GM12878 (cell line): ENCODE measurements around the gene KIF6. TPM values are rescaled to one million over a fixed set of nuclear protein-coding genes. Genes with fewer than 3 reads are reported as not detected.
A peak's percentile ranks its signal among the peaks of the same experiment; 100 is the strongest.

ENCODE experiments used
- ATAC-seq: fragments of 200-7000 bp; cut with Tn5 transposase; 3 replicates; pipeline ENCODE4 v1.9.1; 2020; ENCODE audit warnings: mild to moderate bottlenecking, moderate library complexity
- BruUV-seq: library from RNA; stranded (reverse); fragments of 400-500 nt; replicated peaks from 2 replicates; lab custom pipeline; 2021; lab: Mats Ljungman, UMichigan
- CTCF ChIA-PET: fragments of 300-600 bp; sonication (Branson Sonifier 250); formaldehyde crosslinking; extraction: SDS; loops from one replicate; lab custom pipeline; 2021; ENCODE audit warnings: inconsistent platforms; lab: Yijun Ruan, JAX
- POLR2A ChIA-PET: fragments of 350-600 bp; formaldehyde crosslinking; extraction: SDS; loops from one replicate; lab custom pipeline; 2021; ENCODE audit warnings: inconsistent platforms; lab: Charles Lee
- RAD21 ChIA-PET: fragments of 300-600 bp; sonication (Branson Sonifier 250); formaldehyde crosslinking; loops from one replicate; lab custom pipeline; 2023; ENCODE audit warnings: antibody characterized with exemption; ENCODE audit not compliant: unreplicated experiment; lab: Charles Lee
- SMC1A ChIA-PET: fragments of 300-600 bp; sonication (Branson Sonifier 250); formaldehyde crosslinking; loops from one replicate; lab custom pipeline; 2023; ENCODE audit not compliant: unreplicated experiment, uncharacterized antibody; lab: Charles Lee
- DNase-seq: peaks from one replicate; pipeline ENCODE4 v3.0.0-alpha.2; 2011; ENCODE audit warnings: low read depth, low spot score
- FAIRE-seq: peaks from 3 replicates; lab custom pipeline; 2011; peaks lifted over from hg19 to GRCh38; lab: Jason Lieb, UNC
- H2AFZ ChIP-seq: 2 replicates; pipeline ENCODE4 v1.6.0; 2011; ENCODE audit warnings: low read depth, low read length, control low read depth; ENCODE audit not compliant: control insufficient read depth
- H3K27ac ChIP-seq: 2 replicates; pipeline ENCODE4 v1.5.1; 2011; ENCODE audit warnings: control low read depth; ENCODE audit not compliant: control insufficient read depth, insufficient read depth
- H3K27me3 ChIP-seq, 2 experiments: replicated peaks in 1 of 2; 2 replicates each; pipeline versions ENCODE4 v1.6.0 to v1.6.1; 2011; ENCODE audit warnings: low read length in 1 of 2; ENCODE audit not compliant: control insufficient read depth in 2 of 2, insufficient read depth in 2 of 2
- H3K36me3 ChIP-seq, 2 experiments: 2 replicates each; pipeline ENCODE4 v1.5.1; 2011; ENCODE audit warnings: low read length in 1 of 2; ENCODE audit not compliant: control insufficient read depth in 2 of 2, insufficient read depth in 2 of 2
- H3K4me1 ChIP-seq: 2 replicates; pipeline ENCODE4 v1.6.1; 2011; ENCODE audit warnings: mild to moderate bottlenecking, low read length, moderate library complexity, mixed read lengths; ENCODE audit not compliant: control insufficient read depth, insufficient read depth
- H3K4me2 ChIP-seq: 2 replicates; pipeline ENCODE4 v1.6.0; 2011; ENCODE audit warnings: control low read depth; ENCODE audit not compliant: control insufficient read depth, insufficient read depth
- H3K4me3 ChIP-seq: fragments of 200-600 bp; sonication (generic); 2 replicates; pipeline ENCODE4 v1.5.1; 2016
- H3K79me2 ChIP-seq: 2 replicates; pipeline ENCODE4 v1.6.0; 2011; ENCODE audit warnings: low read length; ENCODE audit not compliant: control insufficient read depth, insufficient read depth
- H3K9ac ChIP-seq: 2 replicates; pipeline ENCODE4 v1.8.0; 2011; ENCODE audit warnings: low read length, control low read depth, mixed read lengths; ENCODE audit not compliant: control insufficient read depth, insufficient read depth
- H3K9me3 ChIP-seq: replicated peaks from 3 replicates; pipeline ENCODE4 v1.5.1; 2011; ENCODE audit warnings: mild to moderate bottlenecking, low read length; ENCODE audit not compliant: control insufficient read depth, insufficient read depth
- H4K20me1 ChIP-seq: 2 replicates; pipeline ENCODE4 v1.6.0; 2011; ENCODE audit not compliant: control insufficient read depth, insufficient read depth
- CHD1 ChIP-seq: IDR thresholded peaks from 2 replicates; pipeline ENCODE4 v1.6.1; 2012; ENCODE audit warnings: low read depth, low read length, improper control_type of control experiment
- FOS ChIP-seq: IDR thresholded peaks from 3 replicates; pipeline ENCODE4 v1.6.1; 2011; ENCODE audit warnings: borderline replicate concordance; ENCODE audit not compliant: insufficient read length; ENCODE audit errors: extremely low read depth
- FOXM1 ChIP-seq: IDR thresholded peaks from 2 replicates; pipeline ENCODE4 v1.6.1; 2012; ENCODE audit warnings: low read depth, mild to moderate bottlenecking, inconsistent platforms, low read length, moderate library complexity
- IKZF2 ChIP-seq, 2 experiments: fragments of 450-650 bp; IDR thresholded peaks; 2 replicates each; pipeline ENCODE4 v1.6.1; 2017; ENCODE audit warnings: mild to moderate bottlenecking in 2 of 2, moderate library complexity in 2 of 2
- MYC ChIP-seq: IDR thresholded peaks from 2 replicates; pipeline ENCODE4 v1.6.1; 2011; ENCODE audit warnings: mild to moderate bottlenecking, low read length, moderate library complexity, inconsistent platforms; ENCODE audit not compliant: insufficient read depth, insufficient replicate concordance, insufficient read length, severe bottlenecking
- NFXL1 ChIP-seq: fragments of 450-650 bp; IDR thresholded peaks from 2 replicates; pipeline ENCODE4 v1.6.1; 2017; ENCODE audit warnings: antibody characterized with exemption, mild to moderate bottlenecking, borderline replicate concordance
- NFYB ChIP-seq: IDR thresholded peaks from 2 replicates; pipeline ENCODE4 v1.6.1; 2011; ENCODE audit warnings: low read depth, mild to moderate bottlenecking, low read length, improper control_type of control experiment, moderate library complexity; ENCODE audit not compliant: insufficient read depth
- POU2F2 ChIP-seq: IDR thresholded peaks from 3 replicates; pipeline ENCODE4 v1.6.1; 2011; ENCODE audit warnings: low read depth, mild to moderate bottlenecking, low read length, borderline replicate concordance
- RUNX3 ChIP-seq: IDR thresholded peaks from 2 replicates; pipeline ENCODE4 v1.6.1; 2012; ENCODE audit warnings: low read length, inconsistent platforms
- SMC3 ChIP-seq: IDR thresholded peaks from 2 replicates; pipeline ENCODE4 v1.6.1; 2011; ENCODE audit warnings: low read length, improper control_type of control experiment, borderline replicate concordance
- WGBS: methylation state at CpG from one replicate; pipeline ENCODE4 v1.1.6; 2016; ENCODE audit warnings: low lambda C conversion rate; ENCODE audit not compliant: insufficient replicate concordance, insufficient coverage; ENCODE audit errors: missing lambda C conversion rate; 5-methylcytosine and 5-hydroxymethylcytosine counted together
- in situ Hi-C: fragments of 300-500 bp; cut with MboI; formaldehyde crosslinking; loops from 9 replicates; pipeline ENCODE4 v1.14.3; 2018; ENCODE audit warnings: mixed read lengths
- intact Hi-C: fragments of 100-400 bp; cut with micrococcal nuclease; formaldehyde crosslinking; loops from one replicate; pipeline ENCODE4 v1.14.2; 2022; ENCODE audit not compliant: unreplicated experiment
- polyA plus RNA-seq, 11 experiments: library from polyadenylated mRNA; depleted of rRNA in 4 of 11; unstranded in 6 of 11; stranded (reverse) in 5 of 11; fragments of >200 nt; fragmentation: Nextera tagmentation in 4 of 11; fragmentation: Illumina TruSeq in 1 of 11; extraction: Ambion mirVana in 4 of 11; extraction: Trizol in 1 of 11; gene quantifications; 1 replicate in 1 of 11; 2 replicates in 10 of 11; pipeline versions ENCODE4 v1.2.1 to v1.2.3, GENCODE V29; 2011 to 2016; ENCODE audit warnings: inconsistent platforms in 2 of 11, missing spikeins in 2 of 11, low read depth in 1 of 11
- total RNA-seq, 4 experiments: library from RNA; depleted of rRNA in 3 of 4; stranded (reverse); fragments of >200 nt in 3 of 4; fragmentation: Illumina TruSeq in 1 of 4; extraction: Trizol in 1 of 4; gene quantifications; 2 replicates each; pipeline versions ENCODE4 v1.2.1 to v1.2.3, GENCODE V29; 2013 to 2021
- TF ChIP-seq, protein P1 (sequence below): IDR thresholded peaks from 2 replicates; pipeline ENCODE4 v1.6.1; 2012; ENCODE audit warnings: mild to moderate bottlenecking, low read depth, low read length

The KIF6 gene
- total and polyA plus RNA-seq, 10 of the 15 experiments (the other 5 are each of a cell fraction or from before 2014, with no cell fraction given): 0.09 to 1.0 (median 0.28) TPM

GRCh38 chr6:39563566-39564311 is 161.5 kb downstream of the KIF6 start:
- 28% methylated on average over 3 of the region's 3 CpGs for WGBS
- BruUV-seq: no TSS peak
- TF ChIP-seq RUNX3 (no peak), IKZF2 (IDR thresholded peaks at IDR 0.05) (0 out of 4 replicates have a peak, but pooled peaks of 1 of the 2 experiments have one; percentile 14)
- Histone ChIP-seq H3K9me3 (no peaks in the 10 kb centered on the region), H3K27me3 (no peaks in the 10 kb centered on the region), H3K27ac (no peak overlapping the region), H3K4me3 (no peak overlapping the region), H3K79me2 (no peaks in the 10 kb centered on the region), H2AFZ (no peak overlapping the region), H3K36me3 (no peaks in the 10 kb centered on the region), H4K20me1 (0 out of 2 replicates have a peak, but pooled peaks cover under 1% of the 10 kb centered on the region), H3K9ac (no peak overlapping the region), H3K4me1 (no peaks in the 10 kb centered on the region), H3K4me2 (no peak overlapping the region)
- in situ Hi-C loops (no loop called here), intact Hi-C loops (no loop called here)
- FAIRE-seq (no peak), DNase-seq (no peak), ATAC-seq (peak; percentile 61)
- RAD21 ChIA-PET: interaction anchor here (1.0 kb wide), 1 partner anchor 92 kb away, joined by 3 read pairs; no protein-coding TSS in a partner anchor
- POLR2A ChIA-PET: no interaction called here
- CTCF ChIA-PET: interaction anchor here (1.0 to 1.2 kb wide), 2 partner anchors 14 to 29 kb away, joined by 3 read pairs; no protein-coding TSS in a partner anchor
- SMC1A ChIA-PET: interaction anchor here (0.9 to 2.2 kb wide), 9 partner anchors 11 to 137 kb away, joined by 3 to 9 read pairs (median 3); no protein-coding TSS in a partner anchor

DNA sequence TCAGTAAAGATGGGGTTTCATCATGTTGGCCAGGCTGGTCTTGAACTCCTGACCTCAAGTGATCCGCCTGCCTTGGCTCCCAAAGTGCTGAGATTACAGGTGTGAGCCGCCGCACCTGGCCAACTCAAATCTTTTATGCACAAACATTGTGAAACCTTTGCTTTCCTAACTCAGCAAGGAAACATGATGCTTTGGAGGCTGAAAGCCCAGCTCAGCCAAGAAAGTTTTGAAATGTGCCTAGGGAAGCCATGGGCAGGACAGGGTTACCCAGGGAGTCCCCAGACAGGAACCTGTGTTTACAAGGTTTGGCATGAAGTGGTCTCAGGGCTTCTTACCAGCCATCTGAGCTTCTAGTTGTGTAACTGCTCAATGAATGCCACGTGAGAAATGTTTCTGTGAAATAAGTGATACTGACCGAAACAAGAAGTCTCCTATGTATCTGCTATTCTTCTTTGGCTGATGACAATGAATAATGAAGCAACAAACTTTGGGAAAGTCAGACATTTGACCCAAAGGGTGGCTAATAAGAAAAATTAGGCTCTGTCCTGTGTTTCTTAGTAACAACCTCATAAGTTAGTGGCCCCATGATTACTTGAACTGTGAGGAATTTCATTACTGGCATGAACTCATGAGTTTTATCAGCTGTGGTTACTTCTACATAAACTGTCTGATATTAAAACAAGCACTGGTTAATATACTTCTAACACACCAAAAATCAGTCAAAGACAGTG is 163.5 kb downstream of the KIF6 start:
- H3K9ac ChIP-seq: no peak overlapping the region
- no peak overlapping the region for H3K4me2 ChIP-seq
- no peaks in the 10 kb centered on the region for H3K9me3 ChIP-seq
- no peaks in the 10 kb centered on the region for H3K79me2 ChIP-seq
- in situ Hi-C loops (no loop called here), intact Hi-C loops (no loop called here)
- SMC1A ChIA-PET: interaction anchor here (0.8 to 2.7 kb wide), 6 partner anchors 11 to 144 kb away, joined by 3 to 11 read pairs (median 4); no protein-coding TSS in a partner anchor
- no TSS peak for BruUV-seq
- H3K4me3 ChIP-seq: no peak overlapping the region
- H3K4me1 ChIP-seq: no peaks in the 10 kb centered on the region
- H3K36me3 ChIP-seq: no peaks in the 10 kb centered on the region
- no peak for ATAC-seq
- FAIRE-seq: no peak
- RAD21 ChIA-PET: no interaction called here
- CTCF ChIA-PET: interaction anchor here (0.7 to 2.6 kb wide), 4 partner anchors 10 to 234 kb away, joined by 3 to 16 read pairs (median 4); no protein-coding TSS in a partner anchor
- POLR2A ChIA-PET: interaction anchor here (0.6 to 1.0 kb wide), 4 partner anchors 8 to 1445 kb away, joined by 3 to 5 read pairs (median 3); no protein-coding TSS in a partner anchor
- H4K20me1 ChIP-seq: no peaks in the 10 kb centered on the region
- no peak overlapping the region for H2AFZ ChIP-seq
- DNase-seq: no peak
- H3K27me3 ChIP-seq: no peaks in the 10 kb centered on the region
- no peak overlapping the region for H3K27ac ChIP-seq
- 73% methylated on average over 5 of the region's 5 CpGs for WGBS
- TF ChIP-seq CHD1 (no peak), NFYB (no peak), SMC3 (no peak), FOS (no peak), NFXL1 (no peak), POU2F2 (no peak), MYC (no peak), FOXM1 (no peak)
- TF ChIP-seq, protein P1, sequence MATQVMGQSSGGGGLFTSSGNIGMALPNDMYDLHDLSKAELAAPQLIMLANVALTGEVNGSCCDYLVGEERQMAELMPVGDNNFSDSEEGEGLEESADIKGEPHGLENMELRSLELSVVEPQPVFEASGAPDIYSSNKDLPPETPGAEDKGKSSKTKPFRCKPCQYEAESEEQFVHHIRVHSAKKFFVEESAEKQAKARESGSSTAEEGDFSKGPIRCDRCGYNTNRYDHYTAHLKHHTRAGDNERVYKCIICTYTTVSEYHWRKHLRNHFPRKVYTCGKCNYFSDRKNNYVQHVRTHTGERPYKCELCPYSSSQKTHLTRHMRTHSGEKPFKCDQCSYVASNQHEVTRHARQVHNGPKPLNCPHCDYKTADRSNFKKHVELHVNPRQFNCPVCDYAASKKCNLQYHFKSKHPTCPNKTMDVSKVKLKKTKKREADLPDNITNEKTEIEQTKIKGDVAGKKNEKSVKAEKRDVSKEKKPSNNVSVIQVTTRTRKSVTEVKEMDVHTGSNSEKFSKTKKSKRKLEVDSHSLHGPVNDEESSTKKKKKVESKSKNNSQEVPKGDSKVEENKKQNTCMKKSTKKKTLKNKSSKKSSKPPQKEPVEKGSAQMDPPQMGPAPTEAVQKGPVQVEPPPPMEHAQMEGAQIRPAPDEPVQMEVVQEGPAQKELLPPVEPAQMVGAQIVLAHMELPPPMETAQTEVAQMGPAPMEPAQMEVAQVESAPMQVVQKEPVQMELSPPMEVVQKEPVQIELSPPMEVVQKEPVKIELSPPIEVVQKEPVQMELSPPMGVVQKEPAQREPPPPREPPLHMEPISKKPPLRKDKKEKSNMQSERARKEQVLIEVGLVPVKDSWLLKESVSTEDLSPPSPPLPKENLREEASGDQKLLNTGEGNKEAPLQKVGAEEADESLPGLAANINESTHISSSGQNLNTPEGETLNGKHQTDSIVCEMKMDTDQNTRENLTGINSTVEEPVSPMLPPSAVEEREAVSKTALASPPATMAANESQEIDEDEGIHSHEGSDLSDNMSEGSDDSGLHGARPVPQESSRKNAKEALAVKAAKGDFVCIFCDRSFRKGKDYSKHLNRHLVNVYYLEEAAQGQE: no peak
